GM19395 (cell line): ENCODE measurements around the gene FBF1.
"Not testable (repeated sequence)": the region's sequence is repeated elsewhere in the genome, so short reads cannot be mapped to it uniquely, and the experiment has no call there.

Experiments
- ATAC-seq: cut with Tn5 transposase; IDR thresholded peaks from one replicate; pipeline ENCODE4 v1.9.1; 2021; ENCODE audit warnings: mild to moderate bottlenecking, moderate library complexity; ENCODE audit not compliant: unreplicated experiment

The FBF1 gene

GRCh38 chr17:75876938-75877751 lies 63.7 kb downstream of the FBF1 start:
- no peak for ATAC-seq

- no peak for ATAC-seq
Observed at GRCh38 chr17:75876190-75876937, 64.5 kb downstream of the FBF1 start.

DNA sequence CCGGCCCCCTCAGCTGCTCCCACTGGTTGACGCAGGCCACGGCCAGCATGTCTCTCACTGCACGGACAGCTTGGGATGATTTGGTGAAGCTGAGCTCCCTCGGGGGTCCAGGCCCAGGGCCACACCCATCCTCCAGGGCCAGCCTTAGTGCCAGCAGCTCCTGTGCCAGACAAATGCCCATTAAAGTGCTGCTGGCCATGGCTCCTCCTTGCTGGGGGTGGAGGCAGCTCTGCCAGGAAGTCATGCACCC lies 65.0 kb downstream of the FBF1 start:
- ATAC-seq, result no peak

- ATAC-seq, result no peak
Observed at GRCh38 chr17:75875182-75875939, 65.5 kb downstream of the FBF1 start.

- ATAC-seq, result no peak
Observed at GRCh38 chr17:75874323-75875181, 66.3 kb downstream of the FBF1 start.

- no peak for ATAC-seq
Observed at GRCh38 chr17:75873587-75874322, 67.1 kb downstream of the FBF1 start.

GRCh38 chr17:75872434-75873351 lies 68.1 kb downstream of the FBF1 start:
- no peak for ATAC-seq

DNA sequence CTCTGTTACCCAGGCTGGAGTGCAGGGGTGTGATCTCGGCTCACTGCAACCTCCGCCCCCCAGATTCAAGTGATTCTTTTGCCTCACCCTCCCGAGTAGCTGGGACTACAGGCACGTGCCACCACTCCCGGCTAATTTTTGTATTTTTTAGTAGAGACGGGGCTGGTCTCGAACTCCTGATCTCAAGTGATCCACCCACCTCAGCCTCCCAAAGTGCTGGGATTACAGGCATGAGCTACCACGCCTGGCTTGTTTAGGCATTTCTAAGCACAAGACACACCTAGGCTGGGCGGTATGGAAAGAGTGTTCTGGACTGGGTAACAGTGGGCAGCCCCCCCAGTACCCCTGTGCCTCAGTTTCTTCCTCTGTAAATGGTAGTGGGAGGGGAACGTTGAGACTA lies 70.6 kb downstream of the FBF1 start:
- ATAC-seq, result not testable (repeated sequence)

DNA sequence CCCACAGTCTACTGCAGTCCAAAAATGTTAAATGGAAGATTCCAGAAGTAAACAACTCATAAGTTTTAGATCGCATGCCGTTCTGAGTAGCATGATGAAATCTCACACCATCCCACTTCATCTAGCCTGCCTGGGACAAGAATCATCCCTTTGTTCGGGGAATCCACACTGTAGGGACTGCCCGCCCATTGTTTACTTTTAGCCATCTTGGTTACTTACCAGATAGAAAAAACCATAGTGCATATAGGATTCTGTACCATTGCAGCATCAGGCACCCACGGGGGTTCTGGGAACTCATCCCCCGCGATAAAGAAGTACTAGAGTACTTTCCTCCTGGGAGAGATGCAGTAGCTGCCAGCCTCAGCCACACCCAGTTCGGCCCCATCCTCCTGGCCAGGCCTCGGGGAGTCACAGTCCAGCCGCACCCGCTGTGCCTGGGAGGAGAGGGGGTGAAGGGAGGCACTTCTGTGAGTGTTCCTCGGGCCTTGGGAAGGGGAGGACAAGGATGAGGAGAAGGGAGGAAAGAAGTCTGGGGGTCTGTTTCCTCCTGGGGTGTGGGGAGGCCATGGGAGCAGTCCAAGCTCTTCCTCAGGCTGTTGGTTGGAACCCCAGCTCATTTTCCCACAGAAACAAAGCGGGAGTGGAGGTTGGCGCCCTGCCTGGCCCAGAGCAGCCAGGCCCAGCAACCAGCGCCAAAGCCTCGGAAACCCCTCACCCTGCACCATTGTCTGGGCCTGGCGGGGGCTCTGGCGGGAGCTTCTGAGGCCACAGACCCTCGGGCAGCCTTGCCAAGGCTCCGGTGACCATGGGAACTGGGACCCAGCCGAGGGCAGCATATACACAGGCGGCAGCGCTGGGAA lies 71.3 kb downstream of the FBF1 start:
- no peak for ATAC-seq

DNA sequence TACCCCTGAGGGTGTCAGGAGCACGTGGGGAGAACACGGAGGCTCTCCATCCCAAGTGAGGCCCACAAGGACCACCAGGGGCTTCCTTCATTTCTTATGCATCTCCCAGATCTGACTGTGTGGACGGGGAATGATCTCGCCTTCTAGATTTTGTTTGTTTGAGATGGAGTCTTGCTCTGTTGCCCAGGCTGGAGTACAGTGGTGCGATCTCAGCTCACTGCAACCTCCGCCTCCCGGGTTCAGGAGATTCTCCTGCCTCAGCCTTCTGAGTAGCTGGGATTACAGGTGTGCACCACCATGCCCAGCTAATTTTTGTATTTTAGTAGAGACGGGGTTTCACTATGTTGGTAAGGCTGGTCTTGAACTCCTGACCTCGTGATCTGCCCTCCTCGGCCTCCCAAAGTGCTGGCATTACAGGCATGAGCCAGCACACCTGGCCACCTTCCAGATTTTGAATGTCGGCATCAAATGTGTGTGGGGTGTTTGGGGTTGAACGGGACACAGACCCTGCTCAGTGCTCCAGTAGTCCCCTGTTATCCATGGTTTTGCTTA lies 72.0 kb downstream of the FBF1 start:
- ATAC-seq, result not testable (repeated sequence)

DNA sequence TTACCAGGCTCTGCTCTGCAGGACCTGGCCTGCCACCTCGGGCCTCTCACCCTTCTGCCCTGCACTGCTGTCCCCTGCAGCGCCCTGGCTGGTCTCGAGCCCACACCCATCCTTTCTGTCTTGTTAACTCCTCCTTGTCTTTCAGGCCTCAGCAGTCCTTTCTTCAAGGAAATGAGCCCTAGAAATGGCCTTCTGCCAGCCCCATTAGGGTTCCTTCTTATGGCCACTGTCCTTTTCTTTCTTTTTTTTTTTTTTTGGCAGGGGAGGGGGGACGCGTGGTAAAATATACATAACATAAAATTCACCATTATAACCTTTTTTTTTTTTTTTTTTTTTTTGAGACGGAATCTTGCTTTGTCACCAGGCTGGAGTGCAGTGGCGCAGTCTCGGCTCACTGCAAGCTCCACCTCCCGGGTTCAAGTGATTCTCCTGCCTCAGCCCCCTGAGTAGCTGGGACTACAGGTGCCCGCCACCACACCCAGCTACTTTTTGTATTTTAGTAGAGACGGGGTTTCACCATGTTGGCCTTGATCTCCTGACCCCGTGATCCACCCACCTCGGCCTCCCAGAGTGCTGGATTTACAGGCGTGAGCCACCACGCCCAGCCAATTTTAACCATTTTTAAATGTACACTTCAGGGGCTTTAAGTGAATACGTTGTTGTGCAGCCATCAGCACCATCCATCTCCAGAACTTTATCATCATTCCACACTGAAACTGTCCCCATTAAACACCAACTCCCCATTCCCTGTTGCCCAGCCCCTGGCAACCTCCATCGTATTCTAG lies 75.2 kb downstream of the FBF1 start:
- ATAC-seq, result not testable (repeated sequence)

DNA sequence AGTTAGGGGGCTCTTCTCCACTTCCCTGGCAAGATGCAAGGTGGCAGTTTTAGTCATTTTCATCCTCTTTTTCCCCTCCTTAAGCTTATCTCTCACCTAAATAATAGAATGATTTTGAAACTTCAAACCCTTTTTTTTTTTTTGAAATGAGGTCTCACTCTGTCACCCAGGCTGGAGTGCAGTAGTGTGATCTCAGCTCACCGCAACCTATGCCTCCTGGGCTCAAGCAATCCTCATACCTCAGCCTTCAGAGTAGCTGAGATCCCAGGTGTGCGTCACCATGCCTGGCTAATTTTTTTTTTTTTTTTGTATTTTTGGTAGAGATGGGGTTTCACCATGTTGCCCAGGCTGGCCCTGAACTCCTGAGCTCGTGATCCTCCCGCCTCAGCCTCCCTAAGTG lies 76.0 kb downstream of the FBF1 start:
- ATAC-seq, result peak; percentile 25

DNA sequence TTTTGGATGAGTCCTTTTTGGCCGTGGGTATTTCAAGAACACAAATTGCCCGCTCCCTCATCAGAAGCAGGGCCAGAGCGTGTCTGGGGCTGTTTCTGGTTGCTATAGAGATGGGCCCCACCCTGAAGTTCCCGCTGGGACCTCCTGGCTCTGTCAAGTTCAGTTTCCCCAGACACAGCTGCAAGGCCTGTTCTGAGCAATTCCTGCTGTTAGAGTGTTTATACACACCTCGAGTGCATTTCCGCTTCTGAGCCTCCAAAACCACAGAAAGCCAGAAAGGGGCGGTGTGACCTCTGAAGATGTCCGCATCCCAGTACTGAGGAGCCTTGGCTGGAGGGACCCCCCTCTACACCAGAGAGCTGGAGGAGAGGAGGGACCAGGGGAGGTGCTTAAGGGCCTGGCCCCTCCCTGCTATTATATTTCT lies 76.4 kb downstream of the FBF1 start:
- peak; percentile 91 for ATAC-seq

- ATAC-seq, result no peak
Observed at GRCh38 chr17:75861927-75862317, 78.9 kb downstream of the FBF1 start.
